Measurements from ENCODE around the gene PPP1R2B.

The PPP1R2B gene

DNA sequence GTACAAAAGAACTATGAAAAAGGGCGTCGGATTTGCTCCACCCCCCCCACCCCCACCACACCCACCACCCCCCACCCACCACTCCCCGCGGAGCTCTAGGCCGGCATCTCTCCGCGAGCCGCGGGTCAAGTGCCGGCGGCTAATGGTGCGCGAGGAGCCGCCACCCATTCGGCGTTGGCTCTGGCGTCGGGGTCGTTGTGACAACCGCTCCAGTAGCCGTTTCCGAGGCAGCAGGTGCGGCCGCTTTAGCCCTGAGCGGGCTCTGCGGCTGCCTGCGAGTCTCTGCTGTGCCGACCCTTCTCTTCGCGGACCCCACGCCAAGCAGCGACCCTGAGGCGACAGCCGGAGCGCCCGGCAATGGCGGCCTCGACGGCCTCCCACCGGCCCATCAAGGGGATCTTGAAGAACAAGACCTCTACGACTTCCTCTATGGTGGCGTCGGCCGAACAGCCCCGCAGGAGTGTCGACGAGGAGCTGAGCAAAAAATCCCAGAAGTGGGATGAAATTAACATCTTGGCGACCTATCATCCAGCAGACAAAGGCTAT lies at the start of gene PPP1R2B:
Gene PPP1R2B (plus strand): TSS at position 90 of the 546 bp plus-strand sequence. CDS start 268 bp downstream, at position 358.
- DNase-seq (ENCODE audit: low read depth) = no peak
- TF ChIP-seq, protein P1, sequence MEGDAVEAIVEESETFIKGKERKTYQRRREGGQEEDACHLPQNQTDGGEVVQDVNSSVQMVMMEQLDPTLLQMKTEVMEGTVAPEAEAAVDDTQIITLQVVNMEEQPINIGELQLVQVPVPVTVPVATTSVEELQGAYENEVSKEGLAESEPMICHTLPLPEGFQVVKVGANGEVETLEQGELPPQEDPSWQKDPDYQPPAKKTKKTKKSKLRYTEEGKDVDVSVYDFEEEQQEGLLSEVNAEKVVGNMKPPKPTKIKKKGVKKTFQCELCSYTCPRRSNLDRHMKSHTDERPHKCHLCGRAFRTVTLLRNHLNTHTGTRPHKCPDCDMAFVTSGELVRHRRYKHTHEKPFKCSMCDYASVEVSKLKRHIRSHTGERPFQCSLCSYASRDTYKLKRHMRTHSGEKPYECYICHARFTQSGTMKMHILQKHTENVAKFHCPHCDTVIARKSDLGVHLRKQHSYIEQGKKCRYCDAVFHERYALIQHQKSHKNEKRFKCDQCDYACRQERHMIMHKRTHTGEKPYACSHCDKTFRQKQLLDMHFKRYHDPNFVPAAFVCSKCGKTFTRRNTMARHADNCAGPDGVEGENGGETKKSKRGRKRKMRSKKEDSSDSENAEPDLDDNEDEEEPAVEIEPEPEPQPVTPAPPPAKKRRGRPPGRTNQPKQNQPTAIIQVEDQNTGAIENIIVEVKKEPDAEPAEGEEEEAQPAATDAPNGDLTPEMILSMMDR (IDR thresholded peaks at IDR 0.05; ENCODE audit: low read depth, low read length, missing control alignments) = no peak
- in situ Hi-C loops (cut with HindIII; ENCODE audit: low sequenced_read_pairs) = no loop called here
- H3K4me3 ChIP-seq (ENCODE audit: low read depth, low read length) = no peak within 1 kb of the TSS

DNA sequence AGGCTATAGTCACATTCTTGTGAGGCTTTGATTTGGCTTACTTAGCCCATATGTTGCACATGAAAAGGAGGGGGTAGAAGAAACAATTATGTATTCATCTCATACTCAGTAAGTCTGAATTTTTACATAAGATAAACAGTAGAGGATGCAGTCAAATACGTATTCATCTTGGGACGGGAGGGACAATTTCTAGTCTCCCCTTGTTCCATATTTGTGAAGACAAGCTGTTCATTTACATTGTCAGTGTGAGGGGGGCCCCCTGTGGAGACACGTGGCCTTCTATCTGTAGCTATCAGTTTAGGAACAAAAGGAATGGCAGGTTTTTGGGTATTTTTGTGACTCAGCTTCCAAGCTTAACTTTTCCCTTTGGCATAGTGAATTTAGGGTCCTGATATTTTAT lies 49.2 kb upstream of the PPP1R2B start:
- DNase-seq (ENCODE audit: low read depth) = no peak
- TF ChIP-seq, protein P1 (IDR thresholded peaks at IDR 0.05; ENCODE audit: low read depth, low read length, missing control alignments) = no peak
- in situ Hi-C loops (cut with HindIII; ENCODE audit: low sequenced_read_pairs) = loop anchor here (25.0 kb wide), 1 partner anchor 864 kb away; no protein-coding TSS in a partner anchor
- H3K4me3 ChIP-seq (ENCODE audit: low read depth, low read length) = no peak overlapping the region

DNA sequence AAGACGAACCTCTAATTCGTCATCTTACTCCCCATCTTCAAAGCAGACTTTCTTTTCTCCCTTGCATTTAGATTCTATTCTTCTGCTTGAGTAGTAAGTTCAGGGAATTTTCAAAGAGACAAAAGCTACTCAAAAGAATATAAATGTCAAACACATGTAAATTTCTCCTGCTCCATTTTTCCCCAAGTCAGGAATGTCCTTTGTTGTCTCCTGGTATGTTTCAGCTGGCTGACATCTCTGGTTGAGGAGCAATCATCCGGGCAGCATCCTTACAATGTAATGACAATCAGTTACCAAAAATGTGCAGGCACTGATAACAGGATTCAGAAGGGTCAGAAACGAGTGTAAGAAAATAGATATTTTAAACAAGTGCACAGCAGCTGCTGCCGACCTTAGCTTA lies 47.6 kb upstream of the PPP1R2B start:
- H3K4me3 ChIP-seq (ENCODE audit: low read depth, low read length) = no peak overlapping the region
- no peak for DNase-seq (ENCODE audit: low read depth)
- in situ Hi-C loops (cut with HindIII; ENCODE audit: low sequenced_read_pairs) = loop anchor here (25.0 kb wide), 1 partner anchor 865 kb away; no protein-coding TSS in a partner anchor
- TF ChIP-seq, protein P1 (IDR thresholded peaks at IDR 0.05; ENCODE audit: low read depth, low read length, missing control alignments) = no peak

DNA sequence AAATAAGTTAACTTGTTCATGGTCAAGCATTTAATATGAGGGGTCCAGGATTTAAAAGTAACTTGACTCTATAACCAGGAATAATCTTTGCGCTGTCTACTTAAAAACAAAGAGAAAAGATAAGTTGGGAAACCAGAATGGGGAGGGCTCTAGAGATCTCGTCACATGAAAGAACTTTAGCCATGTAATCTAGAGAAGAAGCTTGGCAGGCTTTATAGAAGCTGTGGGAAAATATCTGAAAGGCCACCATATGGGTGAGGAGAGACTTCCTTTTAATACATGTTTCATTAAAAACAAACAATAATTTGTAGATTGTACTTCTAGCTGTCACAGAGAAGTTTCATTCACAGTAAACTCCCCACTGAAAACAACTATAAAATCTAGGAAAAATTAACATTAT lies 46.7 kb upstream of the PPP1R2B start:
- in situ Hi-C loops (cut with HindIII; ENCODE audit: low sequenced_read_pairs) = loop anchor here (25.0 kb wide), 1 partner anchor 866 kb away; no protein-coding TSS in a partner anchor
- DNase-seq (ENCODE audit: low read depth) = no peak
- no peak overlapping the region for H3K4me3 ChIP-seq (ENCODE audit: low read depth, low read length)
- TF ChIP-seq, protein P1 (IDR thresholded peaks at IDR 0.05; ENCODE audit: low read depth, low read length, missing control alignments) = no peak

DNA sequence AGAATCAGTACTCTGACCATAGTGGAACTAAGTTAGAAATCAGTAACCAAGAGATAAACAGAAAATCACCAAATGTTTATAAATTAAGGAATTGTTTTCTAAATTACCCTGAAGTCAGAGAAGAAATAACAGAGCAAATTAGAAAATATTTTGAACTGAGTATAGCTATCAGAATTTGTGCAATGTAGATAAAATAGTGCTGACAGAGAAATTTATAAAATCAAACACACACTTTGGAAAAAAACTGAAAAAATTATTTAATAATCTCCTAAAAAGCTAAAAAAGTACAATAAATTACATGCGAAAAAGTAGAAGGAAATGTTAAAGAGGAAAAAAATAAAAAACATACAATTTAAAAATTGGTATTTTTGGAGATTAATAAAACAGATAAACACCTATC lies 37.1 kb upstream of the PPP1R2B start:
- TF ChIP-seq, protein P1 (IDR thresholded peaks at IDR 0.05; ENCODE audit: low read depth, low read length, missing control alignments) = no peak
- in situ Hi-C loops (cut with HindIII; ENCODE audit: low sequenced_read_pairs) = loop anchor here (25.0 kb wide), 1 partner anchor 876 kb away; no protein-coding TSS in a partner anchor
- no peak overlapping the region for H3K4me3 ChIP-seq (ENCODE audit: low read depth, low read length)
- no peak for DNase-seq (ENCODE audit: low read depth)

DNA sequence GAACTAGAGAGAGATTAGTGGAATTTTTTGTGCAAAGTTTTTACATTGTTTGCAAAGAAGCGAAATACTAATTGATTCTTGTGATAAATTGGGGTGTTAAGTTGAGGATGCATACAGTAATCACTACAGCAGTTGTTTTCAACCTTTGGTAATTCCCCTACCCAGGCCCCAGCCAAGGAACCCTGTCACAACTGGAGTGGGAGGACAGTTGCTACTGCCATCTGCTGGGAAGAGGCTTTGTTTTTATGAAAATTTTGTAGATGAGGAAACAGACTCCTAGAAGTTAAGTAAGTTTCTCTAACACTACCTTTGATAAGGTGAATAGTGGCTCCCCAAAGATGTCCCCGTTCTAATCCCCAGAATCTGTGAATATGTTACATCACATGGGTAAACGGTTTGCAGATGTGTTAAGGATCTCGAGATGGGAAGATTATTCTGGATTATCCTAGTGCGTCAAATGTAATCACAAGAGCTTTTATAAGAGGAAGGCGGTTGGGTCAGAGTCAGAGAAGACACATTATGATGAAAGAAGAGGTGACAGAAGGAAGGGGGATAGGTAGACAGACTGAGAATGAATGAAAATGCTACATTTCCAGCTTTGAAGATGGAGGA lies 34.0 kb upstream of the PPP1R2B start:
- no peak overlapping the region for H3K4me3 ChIP-seq (ENCODE audit: low read depth, low read length)
- TF ChIP-seq, protein P1 (IDR thresholded peaks at IDR 0.05; ENCODE audit: low read depth, low read length, missing control alignments) = peak; percentile 56
- peak; percentile 6 for DNase-seq (ENCODE audit: low read depth)
- in situ Hi-C loops (cut with HindIII; ENCODE audit: low sequenced_read_pairs) = loop anchor here (25.0 kb wide), 1 partner anchor 879 kb away; no protein-coding TSS in a partner anchor
